ENCODE measurements around the gene TLE5.
"Not testable (repeated sequence)": the region's sequence is repeated elsewhere in the genome, so short reads cannot be mapped to it uniquely, and the experiment has no call there.

DNA sequence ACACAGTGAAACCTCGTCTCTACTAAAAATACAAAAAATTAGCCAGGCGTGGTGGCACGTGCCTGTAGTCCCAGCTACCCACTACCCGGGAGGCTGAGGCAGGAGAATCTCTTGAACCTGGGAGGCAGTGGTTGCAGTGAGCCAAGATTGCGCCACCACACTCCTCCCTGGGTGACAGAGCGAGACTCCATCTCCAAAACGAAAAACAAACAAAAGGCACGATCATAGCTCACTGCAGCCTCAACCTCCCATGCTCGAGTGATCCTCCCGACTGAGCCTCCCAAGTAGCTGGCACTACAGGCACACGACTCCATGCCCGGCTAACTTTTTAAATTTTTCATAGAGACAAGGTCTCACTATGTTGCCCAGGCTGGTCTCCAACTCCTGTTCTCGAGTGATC is 50.2 kb downstream of the TLE5 start:
- not testable (repeated sequence) for TF ChIP-seq EP300 (conservative IDR thresholded peaks at IDR 0.05; ENCODE audit: poor library complexity, severe bottlenecking); POLR2AphosphoS5 (IDR thresholded peaks at IDR 0.05); TAF1 (IDR thresholded peaks at IDR 0.05; ENCODE audit: low read depth); EZH2 (IDR thresholded peaks at IDR 0.05; ENCODE audit: borderline replicate concordance, insufficient read depth, low read length, poor library complexity, severe bottlenecking); RAD21 (conservative IDR thresholded peaks at IDR 0.05)
- TF ChIP-seq, protein P1, sequence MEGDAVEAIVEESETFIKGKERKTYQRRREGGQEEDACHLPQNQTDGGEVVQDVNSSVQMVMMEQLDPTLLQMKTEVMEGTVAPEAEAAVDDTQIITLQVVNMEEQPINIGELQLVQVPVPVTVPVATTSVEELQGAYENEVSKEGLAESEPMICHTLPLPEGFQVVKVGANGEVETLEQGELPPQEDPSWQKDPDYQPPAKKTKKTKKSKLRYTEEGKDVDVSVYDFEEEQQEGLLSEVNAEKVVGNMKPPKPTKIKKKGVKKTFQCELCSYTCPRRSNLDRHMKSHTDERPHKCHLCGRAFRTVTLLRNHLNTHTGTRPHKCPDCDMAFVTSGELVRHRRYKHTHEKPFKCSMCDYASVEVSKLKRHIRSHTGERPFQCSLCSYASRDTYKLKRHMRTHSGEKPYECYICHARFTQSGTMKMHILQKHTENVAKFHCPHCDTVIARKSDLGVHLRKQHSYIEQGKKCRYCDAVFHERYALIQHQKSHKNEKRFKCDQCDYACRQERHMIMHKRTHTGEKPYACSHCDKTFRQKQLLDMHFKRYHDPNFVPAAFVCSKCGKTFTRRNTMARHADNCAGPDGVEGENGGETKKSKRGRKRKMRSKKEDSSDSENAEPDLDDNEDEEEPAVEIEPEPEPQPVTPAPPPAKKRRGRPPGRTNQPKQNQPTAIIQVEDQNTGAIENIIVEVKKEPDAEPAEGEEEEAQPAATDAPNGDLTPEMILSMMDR (IDR thresholded peaks at IDR 0.05; ENCODE audit: poor library complexity, severe bottlenecking), result not testable (repeated sequence)
- TF ChIP-seq, protein P2, sequence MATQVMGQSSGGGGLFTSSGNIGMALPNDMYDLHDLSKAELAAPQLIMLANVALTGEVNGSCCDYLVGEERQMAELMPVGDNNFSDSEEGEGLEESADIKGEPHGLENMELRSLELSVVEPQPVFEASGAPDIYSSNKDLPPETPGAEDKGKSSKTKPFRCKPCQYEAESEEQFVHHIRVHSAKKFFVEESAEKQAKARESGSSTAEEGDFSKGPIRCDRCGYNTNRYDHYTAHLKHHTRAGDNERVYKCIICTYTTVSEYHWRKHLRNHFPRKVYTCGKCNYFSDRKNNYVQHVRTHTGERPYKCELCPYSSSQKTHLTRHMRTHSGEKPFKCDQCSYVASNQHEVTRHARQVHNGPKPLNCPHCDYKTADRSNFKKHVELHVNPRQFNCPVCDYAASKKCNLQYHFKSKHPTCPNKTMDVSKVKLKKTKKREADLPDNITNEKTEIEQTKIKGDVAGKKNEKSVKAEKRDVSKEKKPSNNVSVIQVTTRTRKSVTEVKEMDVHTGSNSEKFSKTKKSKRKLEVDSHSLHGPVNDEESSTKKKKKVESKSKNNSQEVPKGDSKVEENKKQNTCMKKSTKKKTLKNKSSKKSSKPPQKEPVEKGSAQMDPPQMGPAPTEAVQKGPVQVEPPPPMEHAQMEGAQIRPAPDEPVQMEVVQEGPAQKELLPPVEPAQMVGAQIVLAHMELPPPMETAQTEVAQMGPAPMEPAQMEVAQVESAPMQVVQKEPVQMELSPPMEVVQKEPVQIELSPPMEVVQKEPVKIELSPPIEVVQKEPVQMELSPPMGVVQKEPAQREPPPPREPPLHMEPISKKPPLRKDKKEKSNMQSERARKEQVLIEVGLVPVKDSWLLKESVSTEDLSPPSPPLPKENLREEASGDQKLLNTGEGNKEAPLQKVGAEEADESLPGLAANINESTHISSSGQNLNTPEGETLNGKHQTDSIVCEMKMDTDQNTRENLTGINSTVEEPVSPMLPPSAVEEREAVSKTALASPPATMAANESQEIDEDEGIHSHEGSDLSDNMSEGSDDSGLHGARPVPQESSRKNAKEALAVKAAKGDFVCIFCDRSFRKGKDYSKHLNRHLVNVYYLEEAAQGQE (IDR thresholded peaks at IDR 0.05; ENCODE audit: borderline replicate concordance), result not testable (repeated sequence)
